Upper lobe of right lung (tissue), 1 donor: ENCODE measurements around the gene FOXP1. TPM values are rescaled to one million over a fixed set of nuclear protein-coding genes. Genes with fewer than 3 reads are reported as not detected.

Experiments used
- ATAC-seq: fragments of 200-7000 bp; cut with Tn5 transposase; one replicate; pipeline ENCODE4 v1.9.1; 2020; ENCODE audit warnings: mild to moderate bottlenecking, moderate library complexity
- DNase-seq: peaks from one replicate; pipeline ENCODE4 v3.0.0-alpha.2; 2020
- H3K27ac ChIP-seq: fragments of 200-600 bp; one replicate; pipeline ENCODE4 v1.8.0; 2022
- H3K27me3 ChIP-seq: fragments of 200-600 bp; one replicate; pipeline ENCODE4 v1.8.0; 2022; ENCODE audit warnings: mild to moderate bottlenecking
- H3K36me3 ChIP-seq: fragments of 200-600 bp; one replicate; pipeline ENCODE4 v1.8.0; 2022
- H3K4me1 ChIP-seq: fragments of 200-600 bp; one replicate; pipeline ENCODE4 v1.8.0; 2022
- H3K4me3 ChIP-seq: fragments of 200-600 bp; one replicate; pipeline ENCODE4 v1.8.0; 2022; ENCODE audit warnings: mild to moderate bottlenecking
- H3K9me3 ChIP-seq: fragments of 200-600 bp; one replicate; pipeline ENCODE4 v1.8.0; 2022
- intact Hi-C: fragments of 100-400 bp; cut with DNase I; formaldehyde crosslinking; loops from one replicate; pipeline ENCODE4 v1.11.0; 2022
- total RNA-seq: library from RNA; stranded (reverse); fragmentation: NEBNext Ultra II Directional; extraction: Animal tissue kit (Norgen Biotek cat#: 25700); gene quantifications from one replicate; pipeline ENCODE4 v1.2.1, GENCODE V29; 2021
- TF ChIP-seq, protein P1 (sequence below): fragments of 200-600 bp; IDR thresholded peaks from one replicate; pipeline ENCODE4 v1.8.0; 2022; ENCODE audit warnings: antibody characterized with exemption
- donor health status: DM: no; HTN: yes; CAD: no; lungs with severe emphysema.

The FOXP1 gene
- total RNA-seq, 1 donor from 2014 or later, result 140 TPM

DNA sequence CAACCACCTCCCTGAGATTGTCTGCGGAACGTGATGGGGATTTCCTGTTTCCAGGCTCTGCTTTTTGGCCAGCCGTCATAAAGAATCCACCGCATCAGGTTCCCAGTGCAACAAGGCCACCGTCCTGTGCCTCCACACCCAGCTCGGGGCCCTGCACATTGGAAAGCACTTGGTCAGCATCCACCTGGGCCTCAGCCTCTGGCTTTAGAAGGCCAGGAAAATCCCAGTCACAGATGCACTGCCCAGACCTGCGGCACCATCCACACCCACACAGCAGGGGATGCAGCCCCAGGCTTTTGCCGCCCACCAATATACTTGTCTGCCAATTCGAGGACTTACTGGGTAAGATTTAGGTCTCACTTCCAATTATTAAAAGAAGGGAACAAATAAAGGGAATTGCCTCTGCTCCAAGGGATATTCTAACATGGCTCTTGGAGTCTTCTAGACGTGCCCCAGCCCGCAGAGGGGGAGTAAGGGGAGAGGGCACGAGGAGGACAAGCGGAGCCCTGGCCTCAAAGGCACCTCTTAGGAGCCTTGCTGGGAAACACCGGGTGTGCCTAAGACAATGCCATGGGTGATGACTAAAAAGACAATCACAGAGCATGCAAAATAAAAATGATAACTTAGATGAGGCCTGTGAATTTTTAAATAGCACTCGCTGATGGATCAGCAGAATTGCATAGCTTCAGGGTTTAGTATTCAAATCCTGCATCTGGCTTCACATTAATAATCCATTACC lies 169.2 kb downstream of the FOXP1 start:
- no peak for DNase-seq
- Histone ChIP-seq H3K4me1 (no peaks in the 10 kb centered on the region), H3K27ac (no peak overlapping the region), H3K36me3 (no peaks in the 10 kb centered on the region), H3K27me3 (no peaks in the 10 kb centered on the region), H3K4me3 (no peak overlapping the region), H3K9me3 (no peaks in the 10 kb centered on the region)
- ATAC-seq, result no peak
- intact Hi-C loops, result no loop called here
- TF ChIP-seq, protein P1, sequence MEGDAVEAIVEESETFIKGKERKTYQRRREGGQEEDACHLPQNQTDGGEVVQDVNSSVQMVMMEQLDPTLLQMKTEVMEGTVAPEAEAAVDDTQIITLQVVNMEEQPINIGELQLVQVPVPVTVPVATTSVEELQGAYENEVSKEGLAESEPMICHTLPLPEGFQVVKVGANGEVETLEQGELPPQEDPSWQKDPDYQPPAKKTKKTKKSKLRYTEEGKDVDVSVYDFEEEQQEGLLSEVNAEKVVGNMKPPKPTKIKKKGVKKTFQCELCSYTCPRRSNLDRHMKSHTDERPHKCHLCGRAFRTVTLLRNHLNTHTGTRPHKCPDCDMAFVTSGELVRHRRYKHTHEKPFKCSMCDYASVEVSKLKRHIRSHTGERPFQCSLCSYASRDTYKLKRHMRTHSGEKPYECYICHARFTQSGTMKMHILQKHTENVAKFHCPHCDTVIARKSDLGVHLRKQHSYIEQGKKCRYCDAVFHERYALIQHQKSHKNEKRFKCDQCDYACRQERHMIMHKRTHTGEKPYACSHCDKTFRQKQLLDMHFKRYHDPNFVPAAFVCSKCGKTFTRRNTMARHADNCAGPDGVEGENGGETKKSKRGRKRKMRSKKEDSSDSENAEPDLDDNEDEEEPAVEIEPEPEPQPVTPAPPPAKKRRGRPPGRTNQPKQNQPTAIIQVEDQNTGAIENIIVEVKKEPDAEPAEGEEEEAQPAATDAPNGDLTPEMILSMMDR, result no peak

DNA sequence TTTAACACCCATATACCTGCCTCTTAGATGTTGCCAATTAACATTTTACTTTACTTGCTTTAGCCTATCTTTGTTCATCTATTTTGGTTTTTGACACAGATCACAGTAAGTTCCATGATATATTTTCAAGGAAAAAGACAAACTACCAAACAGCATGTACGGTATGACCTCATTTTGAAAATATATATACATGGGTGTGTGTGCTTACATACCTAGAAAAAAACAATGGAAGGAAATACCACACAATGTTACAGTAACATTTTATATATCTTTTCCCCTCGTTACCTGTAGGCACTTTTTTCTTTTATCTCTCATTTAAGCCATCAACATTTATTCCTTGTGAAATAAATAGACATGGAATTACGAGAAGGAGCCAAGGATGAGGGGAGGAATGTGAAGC lies 170.0 kb downstream of the FOXP1 start:
- no peak overlapping the region for H3K4me3 ChIP-seq
- H3K27ac ChIP-seq, result no peak overlapping the region
- ATAC-seq, result no peak
- H3K27me3 ChIP-seq, result no peaks in the 10 kb centered on the region
- no peak for DNase-seq
- no peaks in the 10 kb centered on the region for H3K9me3 ChIP-seq
- TF ChIP-seq, protein P1, result no peak
- no peaks in the 10 kb centered on the region for H3K36me3 ChIP-seq
- intact Hi-C loops, result no loop called here
- no peaks in the 10 kb centered on the region for H3K4me1 ChIP-seq

DNA sequence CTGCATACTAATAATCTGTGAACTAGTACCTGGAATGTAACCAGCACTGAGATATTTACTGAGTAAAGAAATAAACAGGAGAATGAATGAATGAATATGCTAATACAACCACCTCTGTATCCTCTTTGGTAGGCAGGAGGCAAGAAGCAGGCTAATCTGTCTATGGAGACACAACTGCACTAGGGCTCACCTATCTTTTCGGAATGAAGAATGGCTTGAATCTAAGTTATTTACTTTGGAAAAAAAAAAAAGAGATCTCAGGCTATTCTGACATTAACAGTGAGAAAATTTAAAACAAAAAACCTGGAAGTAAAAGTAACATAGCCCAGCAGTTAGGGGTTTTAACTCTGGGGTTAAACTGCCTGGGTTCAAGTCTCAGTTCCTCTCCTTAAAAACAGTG lies 174.2 kb downstream of the FOXP1 start:
- Histone ChIP-seq H3K36me3 (no peaks in the 10 kb centered on the region), H3K27me3 (no peaks in the 10 kb centered on the region), H3K9me3 (no peaks in the 10 kb centered on the region), H3K4me3 (no peak overlapping the region), H3K4me1 (no peaks in the 10 kb centered on the region), H3K27ac (no peak overlapping the region)
- TF ChIP-seq, protein P1, result no peak
- DNase-seq, result no peak
- intact Hi-C loops, result no loop called here
- no peak for ATAC-seq

DNA sequence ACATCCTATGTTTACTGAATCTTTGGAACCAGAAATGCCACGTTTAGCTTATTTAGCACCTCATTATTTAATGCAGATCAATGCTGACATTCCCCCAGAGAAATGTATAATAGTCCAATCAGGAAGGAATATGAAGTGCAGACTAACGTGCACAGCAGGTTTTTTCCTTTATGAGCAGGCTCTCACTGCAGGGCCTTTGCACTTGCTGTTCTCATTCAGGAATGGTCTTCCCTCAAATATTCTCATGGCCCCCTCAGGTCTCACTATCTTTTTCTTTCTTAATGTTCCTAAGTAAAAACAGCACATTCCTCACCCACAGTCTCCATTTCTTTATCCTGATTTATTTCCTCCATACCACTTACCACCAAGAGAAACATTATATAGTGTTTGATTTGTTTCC lies 174.6 kb downstream of the FOXP1 start:
- no peak overlapping the region for H3K4me3 ChIP-seq
- TF ChIP-seq, protein P1, result no peak
- no peaks in the 10 kb centered on the region for H3K27me3 ChIP-seq
- DNase-seq (no peak), ATAC-seq (no peak)
- H3K9me3 ChIP-seq, result no peaks in the 10 kb centered on the region
- H3K27ac ChIP-seq, result no peak overlapping the region
- no peaks in the 10 kb centered on the region for H3K4me1 ChIP-seq
- no peaks in the 10 kb centered on the region for H3K36me3 ChIP-seq
- intact Hi-C loops, result no loop called here

DNA sequence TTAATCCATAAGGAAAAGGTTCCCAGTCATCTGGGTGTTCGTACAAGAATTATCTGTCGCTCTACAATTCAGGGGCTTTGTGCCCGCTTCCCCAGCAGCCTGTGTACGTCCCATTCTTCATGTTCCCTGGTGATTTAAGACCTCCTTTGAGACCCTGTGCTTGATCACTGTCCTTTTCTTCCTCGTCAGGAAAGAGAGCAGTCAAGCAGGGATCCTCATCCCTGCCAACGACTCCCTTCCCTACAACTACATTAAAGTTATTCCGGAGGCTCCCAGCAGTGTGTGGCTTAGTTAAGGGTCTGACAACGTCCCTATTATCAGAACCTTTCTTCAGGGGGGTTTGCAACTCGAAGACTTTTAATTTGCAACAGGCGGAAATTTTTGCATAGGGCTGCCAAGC lies 175.7 kb downstream of the FOXP1 start:
- intact Hi-C loops, result no loop called here

More for the DNA sequence above, 175.7 kb downstream of the FOXP1 start:
- Histone ChIP-seq H3K27ac (no peak overlapping the region), H3K27me3 (no peaks in the 10 kb centered on the region), H3K4me1 (no peaks in the 10 kb centered on the region), H3K9me3 (no peaks in the 10 kb centered on the region), H3K36me3 (no peaks in the 10 kb centered on the region), H3K4me3 (no peak overlapping the region)
- ATAC-seq (no peak), DNase-seq (no peak)
- TF ChIP-seq, protein P1, result no peak
